Endometrium (tissue), 2 donors: ENCODE measurements around the gene DIS3L2.
"Not testable (repeated sequence)": the region's sequence is repeated elsewhere in the genome, so short reads cannot be mapped to it uniquely, and the experiment has no call there.

Experiments
- FAIRE-seq: peaks from 2 replicates; lab custom pipeline; 2012; peaks lifted over from hg19 to GRCh38; lab: Jason Lieb, UNC
- donor health status: control.
- donor health status: control.

DIS3L2 gene

GRCh38 chr2:232300894-232301387, 339.4 kb downstream of the DIS3L2 start:
- FAIRE-seq, result no peak

DNA sequence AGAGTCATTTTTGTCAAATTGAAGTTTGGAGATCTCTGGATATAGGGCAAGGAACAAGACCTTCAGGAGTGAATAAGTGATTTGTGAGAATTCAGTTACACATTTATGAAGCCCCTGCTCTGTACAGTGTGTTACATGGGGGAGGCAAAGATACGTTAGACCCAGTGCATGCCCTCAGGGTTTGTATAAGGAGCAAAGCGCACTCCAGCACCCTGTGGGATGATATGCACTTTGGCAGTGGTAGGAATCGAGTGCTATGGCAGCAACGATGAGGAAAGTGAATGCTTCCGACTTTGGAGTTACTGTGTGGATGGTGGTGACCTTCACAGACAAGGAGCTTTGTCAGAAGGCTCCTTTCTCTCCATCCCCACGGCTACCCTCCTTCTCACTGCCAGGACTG, 342.7 kb downstream of the DIS3L2 start:
- no peak for FAIRE-seq

DNA sequence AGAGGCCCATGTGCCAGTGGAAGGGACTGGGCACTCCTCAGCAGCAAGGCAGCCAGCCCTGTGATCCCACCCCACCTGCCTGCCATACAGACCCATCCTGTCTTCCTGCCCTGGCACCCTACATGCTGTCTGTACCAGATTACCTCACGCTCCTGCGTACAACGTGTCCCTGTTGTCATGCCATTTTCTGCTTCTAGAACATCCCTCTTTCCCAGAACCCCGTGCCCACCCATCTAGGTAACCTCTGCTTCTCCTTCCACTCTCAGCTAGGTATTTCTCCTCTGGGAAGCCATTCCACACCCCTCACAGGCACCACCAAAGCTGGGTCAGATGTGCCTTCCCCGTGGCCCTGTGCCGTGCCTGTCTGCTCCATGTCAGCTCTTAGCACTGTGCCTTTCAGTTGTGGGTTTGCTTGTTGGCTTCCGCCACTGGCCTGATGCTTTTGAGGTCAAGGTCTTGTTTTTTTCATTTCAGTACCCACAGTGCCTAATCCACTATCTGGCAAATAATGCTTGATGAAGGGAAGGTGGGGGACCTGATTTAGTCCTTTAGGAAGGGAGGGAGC, 345.3 kb downstream of the DIS3L2 start:
- FAIRE-seq, result no peak

- FAIRE-seq, result no peak
These were observed 346.3 kb downstream of the DIS3L2 start for GRCh38 chr2:232307854-232308253.

- no peak for FAIRE-seq
These were observed 347.5 kb downstream of the DIS3L2 start for GRCh38 chr2:232308986-232309385.

DNA sequence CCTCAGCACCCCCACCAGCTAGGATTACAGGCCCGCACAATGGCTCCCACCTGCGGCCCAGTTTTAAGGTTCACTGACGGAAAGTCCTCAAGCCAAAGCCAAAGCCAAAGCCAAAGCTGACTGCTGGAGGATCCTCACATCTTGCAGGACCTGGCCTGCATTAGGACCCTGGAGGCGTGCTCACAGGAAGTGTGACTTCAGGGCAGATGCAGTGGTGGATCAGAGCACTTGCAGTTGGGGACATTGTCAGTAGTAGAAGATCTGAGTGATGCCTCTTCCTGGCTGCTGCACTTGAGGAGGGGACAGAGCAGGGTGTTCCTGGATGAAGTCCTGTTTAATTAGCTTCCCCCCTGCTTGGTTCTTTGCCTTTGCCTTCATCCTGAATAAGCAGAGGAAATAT, 348.1 kb downstream of the DIS3L2 start:
- no peak for FAIRE-seq

DNA sequence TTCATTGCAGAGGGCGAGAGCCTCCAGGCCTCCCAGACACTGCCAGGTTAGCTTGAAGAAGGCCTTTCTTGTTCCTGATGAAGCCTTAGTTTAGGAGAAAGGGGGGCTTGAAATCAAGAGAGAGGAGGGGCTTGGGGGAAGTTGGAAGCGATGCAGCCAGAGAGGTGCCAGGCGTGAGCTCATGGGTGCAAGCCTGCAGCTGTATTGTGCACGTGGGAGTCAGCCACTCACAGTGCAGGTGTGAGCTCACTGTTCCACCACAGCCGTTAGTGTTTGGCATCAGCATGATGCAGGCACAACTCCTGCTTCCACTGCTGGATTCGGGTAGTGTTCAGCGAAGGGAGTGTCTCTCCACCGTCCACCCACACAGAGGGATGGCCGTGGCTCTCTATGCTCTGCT, 348.6 kb downstream of the DIS3L2 start:
- FAIRE-seq, result no peak

GRCh38 chr2:232310696-232311095, 349.2 kb downstream of the DIS3L2 start:
- no peak for FAIRE-seq

DNA sequence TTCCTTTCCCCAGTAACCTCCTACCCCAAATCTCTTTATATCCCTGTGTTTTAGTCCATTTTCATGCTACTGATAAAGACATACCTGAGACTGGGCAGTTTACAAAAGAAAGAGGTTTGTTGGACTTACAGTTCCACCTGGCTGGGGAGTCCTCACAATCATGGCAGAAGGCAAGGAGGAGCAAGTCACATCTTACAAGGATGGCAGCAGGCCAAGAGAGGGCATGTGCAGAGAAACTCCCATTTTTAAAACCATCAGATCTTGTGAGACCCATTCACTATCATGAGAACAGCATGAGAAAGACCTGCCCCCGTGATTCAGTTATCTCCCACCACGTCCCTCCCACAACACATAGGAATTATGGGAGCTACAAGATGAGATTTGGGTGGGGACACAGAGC, 352.1 kb downstream of the DIS3L2 start:
- not testable (repeated sequence) for FAIRE-seq

GRCh38 chr2:232315049-232315922, 353.8 kb downstream of the DIS3L2 start:
- no peak for FAIRE-seq

DNA sequence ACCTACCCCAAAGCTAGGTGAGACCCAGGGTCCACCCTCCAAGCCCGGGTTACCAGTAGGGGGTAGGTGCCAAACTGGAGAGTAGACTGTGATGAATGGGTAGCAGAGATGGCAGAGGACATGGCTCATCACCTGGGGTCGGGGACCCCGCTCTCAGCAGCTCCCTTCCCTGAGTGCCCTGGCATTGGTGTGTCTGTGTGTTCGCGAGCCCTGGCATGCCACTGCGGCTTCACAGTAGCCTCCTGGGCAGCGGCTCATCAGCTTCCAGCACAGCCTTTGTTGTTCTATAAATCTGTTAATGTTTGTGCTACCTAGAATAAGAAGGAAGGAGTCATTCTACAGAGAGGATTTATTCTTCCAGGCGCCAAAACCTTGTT, 354.4 kb downstream of the DIS3L2 start:
- FAIRE-seq, result no peak

DNA sequence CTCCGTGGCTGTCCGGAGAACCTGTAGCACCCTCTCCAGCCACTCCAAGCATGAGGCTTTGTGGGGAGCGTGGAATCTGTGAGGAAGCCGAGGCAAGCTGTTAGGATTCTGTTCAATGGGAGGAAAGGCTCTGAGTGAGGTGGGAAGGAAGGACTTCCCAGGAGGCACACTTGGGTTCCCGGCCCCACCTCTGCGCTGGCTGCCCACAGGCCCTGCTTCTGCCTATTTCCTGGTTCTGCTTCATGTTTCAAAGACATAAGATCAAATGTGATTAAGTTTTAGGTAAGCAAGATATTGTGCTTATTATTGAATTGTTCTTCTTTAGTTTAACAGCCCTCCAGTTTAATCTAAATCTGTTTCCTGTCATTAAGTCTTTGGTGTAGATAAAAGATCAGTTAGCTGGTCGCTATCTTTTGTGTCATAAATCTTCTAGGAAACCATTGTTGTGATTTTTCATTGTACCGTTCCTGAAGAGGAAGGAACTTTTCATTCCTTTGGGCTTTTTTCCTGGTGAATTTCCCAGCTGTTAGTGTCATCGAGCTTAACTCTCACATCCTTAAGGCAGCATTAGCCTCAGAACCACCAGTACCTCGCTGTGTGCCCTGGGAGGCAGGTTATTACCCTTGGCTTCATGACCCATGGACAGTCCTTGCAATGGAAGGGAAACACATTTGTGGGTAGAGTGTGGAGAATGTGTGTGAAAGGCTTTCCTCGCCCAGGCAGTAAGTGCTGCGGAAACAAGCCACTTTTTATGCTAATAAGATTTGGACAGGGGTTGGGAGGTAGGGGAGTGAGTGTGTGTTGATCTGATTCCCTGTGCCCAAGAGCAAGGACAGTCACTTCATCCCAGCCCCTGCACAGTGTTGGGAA, 355.2 kb downstream of the DIS3L2 start:
- FAIRE-seq, result no peak

- FAIRE-seq, result no peak
These were observed 356.8 kb downstream of the DIS3L2 start for GRCh38 chr2:232318169-232318855.

DNA sequence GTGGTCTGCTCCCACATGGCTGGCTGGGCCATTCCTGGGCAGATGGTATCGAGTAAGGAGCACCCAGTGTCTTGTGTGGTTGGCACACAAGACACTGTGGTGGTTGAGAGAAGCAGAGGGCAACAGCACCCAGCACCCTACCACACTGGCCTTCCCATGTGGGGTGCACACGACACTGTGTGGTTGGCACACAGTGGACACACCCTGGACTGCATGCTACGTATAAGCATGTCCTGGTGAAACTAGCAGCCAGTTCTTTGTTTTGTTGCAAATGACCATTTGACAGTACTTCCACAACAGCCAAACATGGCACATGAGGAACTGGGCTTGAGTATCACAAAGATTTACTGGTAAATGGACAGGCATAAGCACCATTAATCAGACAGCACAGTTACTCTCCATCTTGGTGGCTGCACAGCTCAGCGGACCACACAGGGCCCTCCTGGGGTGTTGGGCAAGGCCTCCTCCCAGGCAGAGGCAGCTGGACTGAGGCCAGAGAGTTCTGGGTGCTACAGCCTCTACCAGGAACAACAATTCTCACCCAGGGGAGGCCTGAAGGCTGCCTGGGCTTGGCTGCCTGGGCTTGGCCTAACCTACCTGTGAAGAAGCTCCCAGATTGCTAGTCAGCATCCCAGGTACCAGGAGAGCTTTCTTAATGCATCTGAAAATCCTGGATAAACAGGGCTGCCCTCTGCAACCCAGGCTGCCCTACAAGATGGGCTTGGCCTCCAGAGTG, 357.7 kb downstream of the DIS3L2 start:
- FAIRE-seq, result no peak

DNA sequence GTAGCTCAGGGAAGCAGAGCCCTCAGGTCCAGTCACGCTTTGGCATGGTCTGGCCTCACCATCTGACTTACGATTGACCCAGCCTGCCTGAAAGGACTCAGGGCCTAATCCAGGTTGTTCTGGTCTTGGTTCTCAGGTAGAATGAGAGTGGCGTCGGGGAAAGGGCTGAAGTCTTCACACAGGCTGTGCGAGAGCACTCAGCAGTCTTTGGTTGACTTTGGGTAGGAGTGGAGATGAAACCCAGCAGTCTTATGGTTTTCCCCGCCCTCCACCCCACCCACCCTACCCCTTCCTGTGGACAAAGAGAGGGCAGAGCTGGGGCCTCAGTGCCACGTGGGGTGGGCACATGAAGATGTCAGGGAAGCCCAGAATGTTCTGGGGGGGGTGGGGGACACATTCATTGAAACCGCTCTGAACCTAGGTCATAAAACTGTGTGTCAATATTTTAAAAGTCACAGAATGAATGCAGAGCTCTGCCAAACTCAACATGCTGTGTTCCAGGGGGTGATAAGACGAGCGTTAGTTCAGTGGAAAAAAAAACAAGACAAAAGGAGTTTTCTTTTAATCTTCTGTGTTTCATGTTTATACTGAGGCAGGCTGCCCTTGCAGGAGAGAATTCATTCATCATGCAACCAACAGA, 358.4 kb downstream of the DIS3L2 start:
- no peak for FAIRE-seq

- FAIRE-seq, result no peak
These were observed 358.9 kb downstream of the DIS3L2 start for GRCh38 chr2:232320443-232320803.

- FAIRE-seq, result no peak
These were observed 359.8 kb downstream of the DIS3L2 start for GRCh38 chr2:232321156-232321816.

DNA sequence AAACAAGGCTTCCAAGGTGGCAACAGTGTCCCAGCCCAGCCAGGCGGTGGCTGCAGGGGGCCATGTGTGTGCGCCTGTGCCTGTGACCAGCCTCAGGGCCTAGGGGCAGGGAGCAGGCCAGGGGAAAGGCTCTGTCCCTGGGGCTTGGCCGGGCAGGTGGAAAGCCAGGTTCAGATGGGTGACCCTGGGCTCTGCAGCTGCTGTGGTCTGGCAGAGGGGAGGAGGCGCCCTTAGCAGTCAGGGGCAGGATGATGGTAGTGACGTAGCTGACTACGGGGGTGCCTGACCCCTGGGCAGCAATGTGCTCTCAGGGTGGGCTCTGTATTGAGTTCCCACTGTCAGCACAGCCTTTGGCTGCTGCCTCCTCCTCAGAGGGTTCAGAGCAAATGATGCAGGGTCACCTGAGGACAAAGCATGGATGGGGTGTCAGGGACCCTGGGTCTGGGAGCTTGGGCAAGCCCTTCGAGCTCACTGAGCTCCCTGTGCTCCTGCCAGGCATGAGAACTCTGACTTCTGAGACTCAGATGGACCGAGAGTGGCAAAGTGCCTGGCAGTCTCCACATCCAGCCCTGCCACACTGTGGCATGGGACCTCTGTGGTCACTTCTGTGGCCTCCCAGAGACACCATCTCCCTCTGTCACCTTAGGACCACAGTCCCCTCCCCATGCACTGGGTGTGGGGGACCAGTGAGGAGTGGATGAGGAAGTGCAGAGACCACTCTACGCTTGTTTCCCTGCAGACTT, 360.5 kb downstream of the DIS3L2 start:
- FAIRE-seq, result no peak

GRCh38 chr2:232322560-232323327, 361.2 kb downstream of the DIS3L2 start:
- FAIRE-seq, result no peak
